H9 (cell line): Measurements from ENCODE around the gene ETV6. TPM values are rescaled to one million over a fixed set of nuclear protein-coding genes. Genes with fewer than 3 reads are reported as not detected.

Source experiments
- DNase-seq: peaks from one replicate; pipeline ENCODE4 v3.0.0-alpha.2; 2017
- H2AFZ ChIP-seq: one replicate; pipeline ENCODE4 v1.6.1; 2013; ENCODE audit warnings: mild to moderate bottlenecking, low read length, control low read depth, moderate library complexity
- H2AK5ac ChIP-seq: 2 replicates; pipeline ENCODE4 v1.6.1; 2013; ENCODE audit warnings: low read length, control low read depth, mixed read lengths; ENCODE audit not compliant: insufficient read length
- H2BK120ac ChIP-seq: one replicate; pipeline ENCODE4 v1.6.1; 2013; ENCODE audit warnings: low read depth, mild to moderate bottlenecking, low read length, control low read depth, inconsistent platforms; ENCODE audit not compliant: poor library complexity, severe bottlenecking
- H2BK12ac ChIP-seq: 2 replicates; pipeline ENCODE4 v1.6.1; 2013; ENCODE audit warnings: low read length, control low read depth, mixed read lengths, low read depth; ENCODE audit not compliant: insufficient read length
- H2BK15ac ChIP-seq: 2 replicates; pipeline ENCODE4 v1.6.1; 2013; ENCODE audit warnings: low read depth, low read length, control low read depth
- H2BK20ac ChIP-seq: one replicate; pipeline ENCODE4 v1.6.1; 2013; ENCODE audit warnings: low read depth, mild to moderate bottlenecking, low read length, control low read depth, inconsistent platforms; ENCODE audit not compliant: poor library complexity, severe bottlenecking
- H2BK5ac ChIP-seq: 2 replicates; pipeline ENCODE4 v1.6.1; 2013; ENCODE audit warnings: low read length, control low read depth, mixed read lengths; ENCODE audit not compliant: insufficient read length
- H3K14ac ChIP-seq: 2 replicates; pipeline ENCODE4 v1.6.1; 2013; ENCODE audit warnings: low read length, control low read depth; ENCODE audit not compliant: insufficient read depth
- H3K18ac ChIP-seq: 2 replicates; pipeline ENCODE4 v1.6.1; 2013; ENCODE audit warnings: low read depth, mild to moderate bottlenecking, mixed read lengths, low read length, control low read depth; ENCODE audit not compliant: insufficient read length
- H3K23ac ChIP-seq: 2 replicates; pipeline ENCODE4 v1.6.1; 2013; ENCODE audit warnings: low read length, control low read depth, mixed read lengths, low read depth; ENCODE audit not compliant: insufficient read length
- H3K23me2 ChIP-seq: 2 replicates; pipeline ENCODE4 v1.6.1; 2013; ENCODE audit warnings: low read depth, mild to moderate bottlenecking, mixed read lengths, low read length, control low read depth; ENCODE audit not compliant: insufficient read length, poor library complexity, severe bottlenecking
- H3K27ac ChIP-seq: 2 replicates; pipeline ENCODE4 v1.5.1; 2013; ENCODE audit warnings: low read length, control low read depth, mixed read lengths, low read depth; ENCODE audit not compliant: insufficient read length
- H3K27me3 ChIP-seq: 2 replicates; pipeline ENCODE4 v1.6.1; 2013; ENCODE audit warnings: low read length, control low read depth, inconsistent platforms; ENCODE audit not compliant: insufficient read depth
- H3K4ac ChIP-seq: 2 replicates; pipeline ENCODE4 v1.6.1; 2013; ENCODE audit warnings: low read depth, mild to moderate bottlenecking, control low read depth, inconsistent platforms, low read length, moderate library complexity
- H3K4me1 ChIP-seq: 2 replicates; pipeline ENCODE4 v1.6.1; 2013; ENCODE audit warnings: low read length, control low read depth, inconsistent platforms; ENCODE audit not compliant: insufficient read depth
- H3K4me2 ChIP-seq: 2 replicates; pipeline ENCODE4 v1.6.1; 2013; ENCODE audit warnings: low read length, control low read depth, mixed read lengths; ENCODE audit not compliant: insufficient read length, insufficient read depth
- H3K56ac ChIP-seq: 2 replicates; pipeline ENCODE4 v1.6.1; 2013; ENCODE audit warnings: low read depth, mild to moderate bottlenecking, mixed read lengths, low read length, control low read depth; ENCODE audit not compliant: insufficient read length
- H3K79me1 ChIP-seq: 2 replicates; pipeline ENCODE4 v1.6.1; 2013; ENCODE audit warnings: low read depth, mild to moderate bottlenecking, moderate library complexity, low read length, control low read depth, inconsistent platforms; ENCODE audit not compliant: insufficient read depth, poor library complexity, severe bottlenecking
- H3K79me2 ChIP-seq: 2 replicates; pipeline ENCODE4 v1.6.1; 2013; ENCODE audit warnings: low read length, control low read depth, inconsistent platforms; ENCODE audit not compliant: insufficient read depth
- H3K9ac ChIP-seq: 2 replicates; pipeline ENCODE4 v1.6.1; 2013; ENCODE audit warnings: low read length, control low read depth, mixed read lengths; ENCODE audit not compliant: insufficient read length; ENCODE audit errors: extremely low read depth
- H3K9me3 ChIP-seq: one replicate; pipeline ENCODE4 v1.6.1; 2013; ENCODE audit warnings: low read depth, low read length, inconsistent platforms; ENCODE audit not compliant: control insufficient read depth
- H3T11ph ChIP-seq: one replicate; pipeline ENCODE4 v1.6.1; 2013; ENCODE audit warnings: mild to moderate bottlenecking, low read length, control low read depth, inconsistent platforms
- H4K20me1 ChIP-seq: one replicate; pipeline ENCODE4 v1.6.1; 2013; ENCODE audit not compliant: control insufficient read depth, insufficient read length, insufficient read depth
- H4K5ac ChIP-seq: 2 replicates; pipeline ENCODE4 v1.6.1; 2013; ENCODE audit warnings: low read depth, mild to moderate bottlenecking, mixed read lengths, low read length, control low read depth; ENCODE audit not compliant: insufficient read length
- H4K8ac ChIP-seq: replicated peaks from 2 replicates; pipeline ENCODE4 v1.6.1; 2013; ENCODE audit warnings: low read length, control low read depth, mixed read lengths, low read depth; ENCODE audit not compliant: insufficient read length
- H4K91ac ChIP-seq: 2 replicates; pipeline ENCODE4 v1.6.1; 2013; ENCODE audit warnings: low read depth, mild to moderate bottlenecking, moderate library complexity, mixed read lengths, low read length, control low read depth; ENCODE audit not compliant: insufficient read length
- H3K27ac Mint-ChIP-seq, 3 experiments: 2 replicates in 2 of 3; 3 replicates in 1 of 3; pipeline ENCODE4 v1.8.0; 2020 to 2021; ENCODE audit warnings: mixed read lengths in 3 of 3, mild to moderate bottlenecking in 1 of 3, moderate library complexity in 1 of 3
- H3K27me3 Mint-ChIP-seq: 2 replicates; pipeline ENCODE4 v1.8.0; 2021; ENCODE audit warnings: low read depth, mild to moderate bottlenecking, moderate library complexity, mixed read lengths
- H3K36me3 Mint-ChIP-seq, 3 experiments: 2 replicates in 2 of 3; 3 replicates in 1 of 3; pipeline ENCODE4 v1.8.0; 2020 to 2021; ENCODE audit warnings: low read depth in 3 of 3, mixed read lengths in 3 of 3; ENCODE audit not compliant: insufficient read depth in 1 of 3
- H3K4me1 Mint-ChIP-seq, 2 experiments: 2 replicates each; pipeline ENCODE4 v1.8.0; 2020; ENCODE audit warnings: mixed read lengths in 2 of 2
- H3K4me3 Mint-ChIP-seq, 2 experiments: 2 replicates in 1 of 2; 3 replicates in 1 of 2; pipeline ENCODE4 v1.8.0; 2020 to 2021; ENCODE audit warnings: mild to moderate bottlenecking in 2 of 2, mixed read lengths in 2 of 2, moderate library complexity in 1 of 2
- H3K9me3 Mint-ChIP-seq, 2 experiments: 2 replicates in 1 of 2; 3 replicates in 1 of 2; pipeline ENCODE4 v1.8.0; 2020; ENCODE audit warnings: mild to moderate bottlenecking in 2 of 2, mixed read lengths in 2 of 2, moderate library complexity in 1 of 2
- CTCF ChIP-seq: fragments of 200-600 bp; sonication (generic); conservative IDR thresholded peaks from 3 replicates; pipeline ENCODE4 v1.8.0; 2021; ENCODE audit warnings: antibody characterized with exemption, mild to moderate bottlenecking
- WGBS: extraction: QIAGEN DNeasy Blood & Tissue Kit; methylation state at CpG from one replicate; pipeline ENCODE4 v1.1.7; 2013; ENCODE audit warnings: missing lambda C conversion rate, low lambda C conversion rate, mixed read lengths; ENCODE audit not compliant: insufficient read length; ENCODE audit errors: extremely low coverage; 5-methylcytosine and 5-hydroxymethylcytosine counted together
- total RNA-seq: library from RNA; stranded (reverse); gene quantifications from 2 replicates; pipeline ENCODE4 v1.2.1, GENCODE V29; 2021

ETV6 gene
- total RNA-seq, 1 experiment from 2014 or later, result 28.7 TPM

GRCh38 chr12:11872055-11872454 lies 222.6 kb downstream of the ETV6 start:
- Histone ChIP-seq H3K14ac (no peak overlapping the region), H3K27me3 (no peaks in the 10 kb centered on the region), H3K79me1 (no peaks in the 10 kb centered on the region), H4K20me1 (no peaks in the 10 kb centered on the region), H2BK5ac (no peak overlapping the region), H3K56ac (no peak overlapping the region), H2BK120ac (no peak overlapping the region), H3K18ac (no peak overlapping the region), H2BK15ac (no peak overlapping the region), H3K9ac (no peak overlapping the region), H3K23me2 (no peaks in the 10 kb centered on the region), H2BK20ac (no peak overlapping the region), H3K79me2 (no peaks in the 10 kb centered on the region), H3T11ph (no peak overlapping the region), H3K4me2 (no peak overlapping the region), H4K8ac (no peak overlapping the region), H3K23ac (no peak overlapping the region), H4K91ac (no peak overlapping the region), H2AFZ (no peak overlapping the region), H3K27ac (no peak overlapping the region), H2BK12ac (no peak overlapping the region), H3K4ac (no peak overlapping the region), H4K5ac (no peak overlapping the region), H3K4me1 (no peaks in the 10 kb centered on the region; the same call in 1 of the 2 replicates), H2AK5ac (no peak overlapping the region), H3K9me3 (no peaks in the 10 kb centered on the region)
- Mint-ChIP-seq H3K9me3 (peaks cover 0 to under 1% of the 10 kb centered on the region in 2 experiments; a peak in 1 of 5 replicates), H3K27me3 (no peaks in the 10 kb centered on the region), H3K27ac (no peak overlapping the region), H3K4me3 (no peak overlapping the region), H3K4me1 (peaks cover 0 to 6% of the 10 kb centered on the region in 2 experiments; a peak in 2 of 4 replicates), H3K36me3 (peaks cover 17 to 33% (median 26%) of the 10 kb centered on the region in 3 experiments; a peak in 6 of 7 replicates)
- TF ChIP-seq CTCF, result no peak
- WGBS, result no CpG with 5 or more reads among the region's 4 CpGs
- DNase-seq, result no peak
